Measurements from ENCODE around the gene HACL1.

- TF ChIP-seq CTCF (IDR thresholded peaks at IDR 0.05 in 2 of 3, conservative IDR thresholded peaks at IDR 0.05 in 1 of 3; ENCODE audit: control insufficient read depth in 2 of 3, extremely low read depth in 1 of 3, insufficient read depth in 1 of 3, low read depth in 3 of 3, low read length in 3 of 3): no peak
- TF ChIP-seq E2F8 (IDR thresholded peaks at IDR 0.05; ENCODE audit: low read depth, partially characterized antibody): no peak
- TF ChIP-seq TBL1XR1 (IDR thresholded peaks at IDR 0.05; ENCODE audit: low read depth, low read length): no peak
- no peak for TF ChIP-seq BHLHE40 (IDR thresholded peaks at IDR 0.05; ENCODE audit: borderline replicate concordance in 1 of 2, low read depth in 2 of 2, low read length in 1 of 2)
- TF ChIP-seq KDM1A (IDR thresholded peaks at IDR 0.05; ENCODE audit: borderline replicate concordance): no peak
- no peak for TF ChIP-seq ZNF207 (IDR thresholded peaks at IDR 0.05; ENCODE audit: borderline replicate concordance)
Measured at GRCh38 chr3:15575446-15575845, 25.9 kb downstream of the HACL1 start.

Data from GM12878 (cell line).